Measurements from ENCODE around the gene ZNF14. TPM values are rescaled to one million over a fixed set of nuclear protein-coding genes. Genes with fewer than 3 reads are reported as not detected.
"Not testable (repeated sequence)": the region's sequence is repeated elsewhere in the genome, so short reads cannot be mapped to it uniquely, and the experiment has no call there.

Gene ZNF14
- total RNA-seq (1 to 10 TPM; 3.1 to 8.5 (median 4.2) TPM), polyA plus RNA-seq (1 to 10 TPM; 2.7 to 5.2 (median 3.9) TPM)
- long read RNA-seq, donor 1, partial matches to known transcripts = 0 of 2 reads
- long read RNA-seq, donor 1, other reads (novel, unspliced or antisense) = 0 of 2 reads
- long read RNA-seq, donor 2, partial matches to known transcripts = 0 of 2 reads
- long read RNA-seq, donor 2, other reads (novel, unspliced or antisense) = 0 of 2 reads
- long read RNA-seq, donor 3, partial matches to known transcripts = 0 of 1 reads
- long read RNA-seq, donor 3, other reads (novel, unspliced or antisense) = 0 of 1 reads
- long read RNA-seq, donor 4, partial matches to known transcripts = 0 of 2 reads
- long read RNA-seq, donor 4, other reads (novel, unspliced or antisense) = 0 of 2 reads
- long read RNA-seq, donor 5, transcript ZNF14-201 (4 exons, 2,949 nt) = major isoform, 8 of 8 reads
- long read RNA-seq, donor 5, partial matches to known transcripts = 0 of 8 reads
- long read RNA-seq, donor 5, other reads (novel, unspliced or antisense) = 0 of 8 reads
- long read RNA-seq, donor 6, partial matches to known transcripts = 0 of 1 reads
- long read RNA-seq, donor 6, other reads (novel, unspliced or antisense) = 0 of 1 reads
- long read RNA-seq, donor 7 = 0 reads
- long read RNA-seq, donor 8 = 0 reads
- long read RNA-seq, donor 9 = 0 reads
- long read RNA-seq, donor 10 = 0 reads

DNA sequence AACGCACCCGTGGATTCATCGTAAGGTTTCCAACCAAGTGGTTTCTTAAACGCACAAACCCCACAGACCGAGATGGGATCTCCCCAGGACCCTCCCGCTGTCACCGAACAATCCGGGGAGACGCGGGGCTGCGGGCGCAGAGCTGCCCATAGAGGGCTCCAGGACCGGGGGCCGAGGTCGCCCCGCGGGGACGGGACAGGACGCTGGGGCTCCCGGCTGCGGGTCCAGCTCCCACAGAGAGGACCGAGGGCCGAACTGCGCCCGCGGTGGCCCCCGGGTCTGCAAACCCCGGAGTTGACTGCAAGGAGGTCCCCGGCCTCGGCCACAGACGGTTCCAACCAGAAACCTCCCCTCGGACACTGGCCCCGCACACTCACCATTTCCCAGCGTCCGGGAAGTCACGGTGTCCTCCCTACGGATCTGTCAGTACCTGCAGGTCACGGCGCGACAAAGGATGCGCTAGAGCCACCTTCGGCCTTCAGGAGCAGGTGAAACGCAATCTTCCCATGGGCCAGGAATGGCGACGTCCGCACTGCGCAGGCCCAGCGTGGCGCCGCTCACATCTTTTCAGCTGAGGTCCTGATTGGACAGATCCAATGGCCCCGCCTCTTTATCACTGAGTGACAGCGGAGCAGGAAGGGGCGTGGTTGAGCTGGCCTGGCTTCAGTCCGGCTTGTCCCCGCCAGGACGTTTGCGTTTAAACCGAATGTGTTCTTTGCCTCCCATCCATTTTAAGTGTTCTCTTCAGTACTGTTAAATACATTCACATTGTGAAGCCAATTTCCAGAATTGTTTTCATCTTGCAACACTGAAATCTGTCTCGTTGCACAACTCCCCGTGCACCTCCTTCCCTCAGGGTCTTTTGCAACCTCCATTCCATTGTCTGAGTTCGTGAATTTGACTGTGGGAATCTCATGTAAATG, at the start of gene ZNF14:
Gene ZNF14, minus strand, starts transcription at position 534 of the 923 bp plus-strand sequence. Its CDS starts 154 bp downstream, at position 380.
- peaks cover 0 to 10% (median 0%) of the 10 kb centered on the region in 3 donors for H3K9me3 ChIP-seq (replicated peaks in 1 of 3)
- intact Hi-C loops (cut with DNase I) = loop anchor here in 1 of 2 donors (5.0 kb wide), 1 partner anchor 439 kb away; no protein-coding TSS in a partner anchor
- no peaks in the 10 kb centered on the region for H3K27me3 ChIP-seq
- DNase-seq = peak; percentile 93 to 98 (median 95)
- no peaks in the 10 kb centered on the region for H3K36me3 ChIP-seq (replicated peaks in 1 of 2)
- H3K27ac ChIP-seq = peak within 1 kb of the TSS in 3 of 5 donors; percentile 40 to 85 (median 67)
- peak within 1 kb of the TSS; percentile 51 to 89 (median 65) for H3K4me3 ChIP-seq
- H3K4me1 ChIP-seq (replicated peaks in 1 of 2) = peaks cover 0 to 9% of the 10 kb centered on the region in 2 donors
- TF ChIP-seq, protein P1, sequence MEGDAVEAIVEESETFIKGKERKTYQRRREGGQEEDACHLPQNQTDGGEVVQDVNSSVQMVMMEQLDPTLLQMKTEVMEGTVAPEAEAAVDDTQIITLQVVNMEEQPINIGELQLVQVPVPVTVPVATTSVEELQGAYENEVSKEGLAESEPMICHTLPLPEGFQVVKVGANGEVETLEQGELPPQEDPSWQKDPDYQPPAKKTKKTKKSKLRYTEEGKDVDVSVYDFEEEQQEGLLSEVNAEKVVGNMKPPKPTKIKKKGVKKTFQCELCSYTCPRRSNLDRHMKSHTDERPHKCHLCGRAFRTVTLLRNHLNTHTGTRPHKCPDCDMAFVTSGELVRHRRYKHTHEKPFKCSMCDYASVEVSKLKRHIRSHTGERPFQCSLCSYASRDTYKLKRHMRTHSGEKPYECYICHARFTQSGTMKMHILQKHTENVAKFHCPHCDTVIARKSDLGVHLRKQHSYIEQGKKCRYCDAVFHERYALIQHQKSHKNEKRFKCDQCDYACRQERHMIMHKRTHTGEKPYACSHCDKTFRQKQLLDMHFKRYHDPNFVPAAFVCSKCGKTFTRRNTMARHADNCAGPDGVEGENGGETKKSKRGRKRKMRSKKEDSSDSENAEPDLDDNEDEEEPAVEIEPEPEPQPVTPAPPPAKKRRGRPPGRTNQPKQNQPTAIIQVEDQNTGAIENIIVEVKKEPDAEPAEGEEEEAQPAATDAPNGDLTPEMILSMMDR (IDR thresholded peaks at IDR 0.05) = peak in 1 of 6 experiments; percentile 4
- TF ChIP-seq POLR2A (IDR thresholded peaks at IDR 0.05) = peak; percentile 71 to 77
- 0 to 1% (median 0%) methylated on average over 18 to 61 of the region's 61 CpGs for WGBS, 4 donors

DNA sequence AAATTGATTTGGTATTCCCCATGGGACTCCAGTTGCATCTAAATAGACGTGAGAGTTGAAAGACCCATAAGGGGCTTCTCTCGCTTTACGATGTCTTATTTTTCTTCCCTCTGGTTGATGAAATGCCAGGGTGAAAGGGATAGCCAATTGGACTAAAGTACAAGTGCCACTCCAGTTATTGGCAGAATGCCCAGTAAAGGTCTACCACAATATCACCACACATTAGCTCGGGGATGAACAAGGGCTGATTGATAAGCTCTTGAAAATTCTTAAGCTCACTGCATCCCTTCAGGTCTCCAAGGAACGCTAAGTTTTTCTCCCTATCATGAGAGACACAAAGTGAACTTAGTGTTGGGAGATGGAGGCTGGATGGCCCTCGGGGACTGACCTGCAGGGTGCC, 48.9 kb upstream of the ZNF14 start:
- 85 to 94% (median 86%) methylated on average over 6 of the region's 6 CpGs for WGBS, 4 donors
- H3K27me3 ChIP-seq; DNase-seq; H3K36me3 ChIP-seq (replicated peaks in 1 of 2); intact Hi-C loops (cut with DNase I); H3K4me3 ChIP-seq; H3K27ac ChIP-seq; H3K4me1 ChIP-seq (replicated peaks in 1 of 2); H3K9me3 ChIP-seq (replicated peaks in 1 of 3): not testable (repeated sequence)

DNA sequence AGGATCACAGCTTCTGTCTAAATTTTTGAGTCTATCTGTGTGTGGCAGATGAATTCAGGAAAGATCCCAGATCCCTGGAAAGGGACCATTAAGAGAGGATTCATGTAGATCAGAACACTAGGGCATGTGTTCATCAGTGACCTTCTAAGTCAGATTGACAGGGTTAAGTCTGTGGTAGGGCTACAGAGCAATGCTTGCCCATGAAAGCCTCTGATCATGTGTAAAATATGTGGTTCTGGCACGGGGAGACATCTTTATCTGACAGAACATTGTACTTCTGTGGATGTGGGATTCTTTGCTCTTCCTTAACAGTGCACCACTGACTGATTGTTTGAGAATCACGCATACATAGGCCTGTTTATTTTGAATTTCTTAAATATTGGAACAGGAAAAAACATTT, 45.8 kb upstream of the ZNF14 start:
- no peaks in the 10 kb centered on the region for H3K36me3 ChIP-seq (replicated peaks in 1 of 2)
- no peak overlapping the region for H3K27ac ChIP-seq
- H3K4me3 ChIP-seq = no peak overlapping the region
- peaks cover 0 to 19% of the 10 kb centered on the region in 2 donors for H3K4me1 ChIP-seq (replicated peaks in 1 of 2)
- 80 to 91% (median 87%) methylated on average over 2 of the region's 2 CpGs for WGBS, 4 donors
- no peak for TF ChIP-seq POLR2A (IDR thresholded peaks at IDR 0.05)
- TF ChIP-seq, protein P1 (IDR thresholded peaks at IDR 0.05) = no peak
- no peaks in the 10 kb centered on the region for H3K9me3 ChIP-seq (replicated peaks in 1 of 3)
- intact Hi-C loops (cut with DNase I) = no loop called here
- no peaks in the 10 kb centered on the region for H3K27me3 ChIP-seq
- no peak for DNase-seq

DNA sequence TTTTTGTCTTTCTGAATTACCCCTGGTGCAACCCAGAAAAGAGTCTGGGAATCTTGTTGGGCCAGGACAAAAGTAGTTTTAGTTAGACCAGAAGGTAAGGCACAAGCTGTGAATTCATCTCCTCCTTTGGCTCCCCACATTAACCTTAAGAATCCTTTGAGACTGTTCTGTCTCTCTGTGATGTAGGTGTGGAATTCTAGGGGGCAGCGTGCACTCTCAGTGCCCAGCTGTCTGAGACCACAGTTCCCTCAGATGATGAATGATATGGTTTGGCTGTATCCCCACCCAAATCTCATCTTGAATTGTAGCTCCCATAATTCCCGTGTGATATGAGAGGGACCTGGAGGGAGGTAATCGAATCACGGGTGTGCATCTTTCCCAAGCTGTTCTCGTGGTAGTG, 44.8 kb upstream of the ZNF14 start:
- peak overlapping the region in 1 of 4 donors; percentile 84 for H3K4me3 ChIP-seq
- no peaks in the 10 kb centered on the region for H3K27me3 ChIP-seq
- no peak for TF ChIP-seq POLR2A (IDR thresholded peaks at IDR 0.05)
- TF ChIP-seq, protein P1 (IDR thresholded peaks at IDR 0.05) = no peak
- intact Hi-C loops (cut with DNase I) = no loop called here
- no peak for DNase-seq
- 75 to 89% (median 85%) methylated on average over 5 of the region's 5 CpGs for WGBS, 4 donors
- no peaks in the 10 kb centered on the region for H3K9me3 ChIP-seq (replicated peaks in 1 of 3)
- H3K36me3 ChIP-seq (replicated peaks in 1 of 2) = no peaks in the 10 kb centered on the region
- no peak overlapping the region for H3K27ac ChIP-seq
- H3K4me1 ChIP-seq (replicated peaks in 1 of 2) = peaks cover 0 to 19% of the 10 kb centered on the region in 2 donors

All from adrenal gland (tissue), 19 donors.